Loucy (cell line): ENCODE data around the gene CAPN7.

Experiments used
- H2AFZ ChIP-seq: fragments of 200-600 bp; sonication (generic); 2 replicates; pipeline ENCODE4 v1.6.0; 2016; ENCODE audit warnings: antibody characterized with exemption, mild to moderate bottlenecking, low read length, moderate library complexity
- H3F3A ChIP-seq: fragments of 200-600 bp; 2 replicates; pipeline ENCODE4 v1.6.0; 2016; ENCODE audit warnings: antibody characterized with exemption, low read depth, mild to moderate bottlenecking
- H3K27me3 ChIP-seq: fragments of 200-600 bp; sonication (generic); 2 replicates; pipeline ENCODE4 v1.6.1; 2014; ENCODE audit warnings: low read length, mild to moderate bottlenecking; ENCODE audit not compliant: insufficient read depth, poor library complexity, severe bottlenecking
- H3K36me3 ChIP-seq: fragments of 200-600 bp; sonication (generic); 2 replicates; pipeline ENCODE4 v1.6.1; 2016; ENCODE audit warnings: low read length; ENCODE audit not compliant: insufficient read depth
- H3K4me1 ChIP-seq: fragments of 200-600 bp; sonication (generic); 2 replicates; pipeline ENCODE4 v1.5.1; 2014; ENCODE audit warnings: low read length, mild to moderate bottlenecking; ENCODE audit not compliant: insufficient read depth, poor library complexity, severe bottlenecking
- H3K4me2 ChIP-seq: fragments of 200-600 bp; sonication (generic); 2 replicates; pipeline ENCODE4 v1.6.0; 2014; ENCODE audit warnings: antibody characterized with exemption, low read length, low read depth, mild to moderate bottlenecking; ENCODE audit not compliant: poor library complexity, severe bottlenecking
- H3K4me3 ChIP-seq: fragments of 200-600 bp; sonication (generic); 2 replicates; pipeline ENCODE4 v1.5.1; 2014; ENCODE audit warnings: low read length, mild to moderate bottlenecking, mixed read lengths; ENCODE audit not compliant: poor library complexity, severe bottlenecking
- H3K79me2 ChIP-seq: fragments of 200-600 bp; sonication (generic); 2 replicates; pipeline ENCODE4 v1.6.1; 2014; ENCODE audit warnings: low read length; ENCODE audit not compliant: insufficient read depth
- H3K9ac ChIP-seq: fragments of 200-600 bp; sonication (generic); 2 replicates; pipeline ENCODE4 v1.6.0; 2014; ENCODE audit warnings: mild to moderate bottlenecking, low read depth, low read length, moderate library complexity; ENCODE audit not compliant: poor library complexity, severe bottlenecking
- H3K9me2 ChIP-seq: fragments of 200-600 bp; sonication (generic); replicated peaks from 2 replicates; pipeline ENCODE4 v1.6.1; 2016; ENCODE audit warnings: low read depth, low read length, mixed read lengths
- H3K9me3 ChIP-seq: fragments of 200-600 bp; sonication (generic); 2 replicates; pipeline ENCODE4 v1.6.1; 2014; ENCODE audit warnings: mild to moderate bottlenecking, antibody characterized with exemption, low read length, low read depth; ENCODE audit not compliant: insufficient read depth
- H4K20me1 ChIP-seq: fragments of 200-600 bp; sonication (generic); 2 replicates; pipeline ENCODE4 v1.6.0; 2014; ENCODE audit warnings: antibody characterized with exemption, low read length, mild to moderate bottlenecking; ENCODE audit not compliant: insufficient read depth, poor library complexity, severe bottlenecking
- EZH2phosphoT487 ChIP-seq: fragments of 200-600 bp; IDR thresholded peaks from 2 replicates; pipeline ENCODE4 v1.6.1; 2018; ENCODE audit warnings: antibody characterized with exemption, mild to moderate bottlenecking, moderate library complexity, borderline replicate concordance
- TF ChIP-seq, protein P1 (sequence below): fragments of 200-600 bp; sonication (generic); conservative IDR thresholded peaks from 2 replicates; pipeline ENCODE4 v1.5.1; 2014; ENCODE audit warnings: mild to moderate bottlenecking, antibody characterized with exemption, low read length

The CAPN7 gene

DNA sequence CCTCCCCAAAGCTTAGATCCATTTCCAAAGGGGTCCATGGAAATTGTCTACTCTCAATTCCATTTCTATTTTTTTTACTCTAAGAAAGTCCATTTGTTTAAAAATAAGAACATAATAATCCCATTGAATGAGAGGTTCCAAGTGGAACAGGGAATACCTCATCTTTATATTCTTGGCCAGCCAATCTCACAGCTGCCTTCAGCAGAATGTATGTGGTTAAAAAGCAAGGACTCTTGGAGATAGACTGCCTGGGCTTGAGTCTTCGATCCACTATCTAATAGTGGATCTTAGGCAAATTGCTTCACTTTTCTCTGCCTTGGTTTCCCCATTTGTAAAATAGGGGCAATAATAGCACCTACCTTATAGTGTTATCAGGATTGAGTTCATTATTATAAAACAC, 24.5 kb upstream of the CAPN7 start:
- Histone ChIP-seq H3K36me3 (no peaks in the 10 kb centered on the region), H3F3A (no peaks in the 10 kb centered on the region), H3K4me1 (no peaks in the 10 kb centered on the region), H3K4me2 (no peak overlapping the region), H3K79me2 (no peaks in the 10 kb centered on the region), H2AFZ (no peak overlapping the region), H3K27me3 (peaks cover 12% of the 10 kb centered on the region), H3K9me3 (no peaks in the 10 kb centered on the region), H3K9ac (no peak overlapping the region), H3K9me2 (no peaks in the 10 kb centered on the region), H4K20me1 (no peaks in the 10 kb centered on the region), H3K4me3 (no peak overlapping the region)
- no peak for TF ChIP-seq EZH2phosphoT487
- TF ChIP-seq, protein P1, sequence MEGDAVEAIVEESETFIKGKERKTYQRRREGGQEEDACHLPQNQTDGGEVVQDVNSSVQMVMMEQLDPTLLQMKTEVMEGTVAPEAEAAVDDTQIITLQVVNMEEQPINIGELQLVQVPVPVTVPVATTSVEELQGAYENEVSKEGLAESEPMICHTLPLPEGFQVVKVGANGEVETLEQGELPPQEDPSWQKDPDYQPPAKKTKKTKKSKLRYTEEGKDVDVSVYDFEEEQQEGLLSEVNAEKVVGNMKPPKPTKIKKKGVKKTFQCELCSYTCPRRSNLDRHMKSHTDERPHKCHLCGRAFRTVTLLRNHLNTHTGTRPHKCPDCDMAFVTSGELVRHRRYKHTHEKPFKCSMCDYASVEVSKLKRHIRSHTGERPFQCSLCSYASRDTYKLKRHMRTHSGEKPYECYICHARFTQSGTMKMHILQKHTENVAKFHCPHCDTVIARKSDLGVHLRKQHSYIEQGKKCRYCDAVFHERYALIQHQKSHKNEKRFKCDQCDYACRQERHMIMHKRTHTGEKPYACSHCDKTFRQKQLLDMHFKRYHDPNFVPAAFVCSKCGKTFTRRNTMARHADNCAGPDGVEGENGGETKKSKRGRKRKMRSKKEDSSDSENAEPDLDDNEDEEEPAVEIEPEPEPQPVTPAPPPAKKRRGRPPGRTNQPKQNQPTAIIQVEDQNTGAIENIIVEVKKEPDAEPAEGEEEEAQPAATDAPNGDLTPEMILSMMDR: no peak

GRCh38 chr3:15181963-15182362, 24.1 kb upstream of the CAPN7 start:
- no peak overlapping the region for H2AFZ ChIP-seq
- no peaks in the 10 kb centered on the region for H3K79me2 ChIP-seq
- H3K4me3 ChIP-seq: no peak overlapping the region
- TF ChIP-seq, protein P1: no peak
- TF ChIP-seq EZH2phosphoT487: no peak
- no peaks in the 10 kb centered on the region for H3F3A ChIP-seq
- no peaks in the 10 kb centered on the region for H3K4me1 ChIP-seq
- no peaks in the 10 kb centered on the region for H4K20me1 ChIP-seq
- no peaks in the 10 kb centered on the region for H3K9me3 ChIP-seq
- no peaks in the 10 kb centered on the region for H3K9me2 ChIP-seq
- no peaks in the 10 kb centered on the region for H3K36me3 ChIP-seq
- no peak overlapping the region for H3K9ac ChIP-seq
- H3K4me2 ChIP-seq: no peak overlapping the region
- H3K27me3 ChIP-seq: peaks cover 11% of the 10 kb centered on the region

DNA sequence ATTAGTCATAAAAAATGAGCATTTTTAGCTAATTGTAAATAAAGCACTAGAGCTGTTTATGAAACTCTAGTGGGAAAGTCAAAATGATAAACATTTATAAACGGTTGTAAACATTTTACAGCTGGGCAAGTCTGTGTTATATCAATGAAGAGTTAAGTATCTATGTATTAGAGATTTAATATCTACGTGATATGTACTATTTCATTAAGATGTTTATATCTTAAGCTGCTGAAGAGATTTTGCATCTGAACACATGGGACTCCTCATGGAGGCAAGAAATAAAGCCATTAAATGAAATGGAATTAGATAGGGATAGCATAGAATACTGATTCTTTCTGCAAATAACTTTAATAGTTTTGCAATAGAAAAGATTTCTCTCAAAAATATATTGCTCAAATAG, 23.0 kb upstream of the CAPN7 start:
- Histone ChIP-seq H4K20me1 (no peaks in the 10 kb centered on the region), H3K9me2 (no peaks in the 10 kb centered on the region), H2AFZ (no peak overlapping the region), H3K27me3 (peaks cover under 1% of the 10 kb centered on the region), H3K36me3 (no peaks in the 10 kb centered on the region), H3K9ac (no peak overlapping the region), H3K79me2 (no peaks in the 10 kb centered on the region), H3F3A (no peaks in the 10 kb centered on the region), H3K4me3 (no peak overlapping the region), H3K4me1 (no peaks in the 10 kb centered on the region), H3K9me3 (no peaks in the 10 kb centered on the region), H3K4me2 (no peak overlapping the region)
- TF ChIP-seq EZH2phosphoT487: no peak
- TF ChIP-seq, protein P1: no peak
